Measurements from ENCODE around the gene INSRR. TPM values are rescaled to one million over a fixed set of nuclear protein-coding genes. Genes with fewer than 3 reads are reported as not detected.

The INSRR gene
- not detected in 2 replicates for total RNA-seq (2014; rRNA removed; shearing (Covaris generic))
- polyA plus RNA-seq (2015; cell fraction: cytosol; rRNA removed), result not detected in 2 replicates
- polyA plus RNA-seq (2015; cell fraction: nucleus; rRNA removed), result not detected in 2 replicates

GRCh38 chr1:156858959-156859522 lies at the start of gene INSRR:
Gene INSRR (minus strand): TSS chr1:156859117. CDS start chr1:156858621, 496 bp downstream.
- DNase-seq (ENCODE audit: low read depth), result no peak

- DNase-seq (ENCODE audit: low read depth), result no peak
Measured at GRCh38 chr1:156908541-156908940, 49.6 kb upstream of the INSRR start.

- no peak for DNase-seq (ENCODE audit: low read depth)
Measured at GRCh38 chr1:156906206-156906906, 47.4 kb upstream of the INSRR start.

GRCh38 chr1:156905651-156906050 lies 46.7 kb upstream of the INSRR start:
- no peak for DNase-seq (ENCODE audit: low read depth)

GRCh38 chr1:156905176-156905575 lies 46.3 kb upstream of the INSRR start:
- DNase-seq (ENCODE audit: low read depth), result no peak

- DNase-seq (ENCODE audit: low read depth), result no peak
Measured at GRCh38 chr1:156904187-156904959, 45.5 kb upstream of the INSRR start.

- DNase-seq (ENCODE audit: low read depth), result no peak
Measured at GRCh38 chr1:156903328-156904091, 44.6 kb upstream of the INSRR start.

GRCh38 chr1:156901966-156902915 lies 43.3 kb upstream of the INSRR start:
- DNase-seq (ENCODE audit: low read depth), result no peak

- no peak for DNase-seq (ENCODE audit: low read depth)
Measured at GRCh38 chr1:156901590-156901900, 42.6 kb upstream of the INSRR start.

- DNase-seq (ENCODE audit: low read depth), result no peak
Measured at GRCh38 chr1:156900896-156901589, 42.1 kb upstream of the INSRR start.

GRCh38 chr1:156899956-156900718 lies 41.2 kb upstream of the INSRR start:
- no peak for DNase-seq (ENCODE audit: low read depth)

- DNase-seq (ENCODE audit: low read depth), result no peak
Measured at GRCh38 chr1:156898971-156899664, 40.2 kb upstream of the INSRR start.

GRCh38 chr1:156898161-156898566 lies 39.2 kb upstream of the INSRR start:
- DNase-seq (ENCODE audit: low read depth), result peak; percentile 93

- DNase-seq (ENCODE audit: low read depth), result peak; percentile 75
Measured at GRCh38 chr1:156897078-156897825, 38.3 kb upstream of the INSRR start.

GRCh38 chr1:156896490-156897033 lies 37.6 kb upstream of the INSRR start:
- DNase-seq (ENCODE audit: low read depth), result peak; percentile 96

GRCh38 chr1:156895927-156896326 lies 37.0 kb upstream of the INSRR start:
- no peak for DNase-seq (ENCODE audit: low read depth)

- no peak for DNase-seq (ENCODE audit: low read depth)
Measured at GRCh38 chr1:156895455-156895812, 36.5 kb upstream of the INSRR start.
